RKO (cell line): ENCODE data around the gene TTC13.

ENCODE experiments used
- DNase-seq: peaks from one replicate; pipeline ENCODE4 v3.0.0-alpha.2; 2016; ENCODE audit warnings: low spot score

The TTC13 gene

DNA sequence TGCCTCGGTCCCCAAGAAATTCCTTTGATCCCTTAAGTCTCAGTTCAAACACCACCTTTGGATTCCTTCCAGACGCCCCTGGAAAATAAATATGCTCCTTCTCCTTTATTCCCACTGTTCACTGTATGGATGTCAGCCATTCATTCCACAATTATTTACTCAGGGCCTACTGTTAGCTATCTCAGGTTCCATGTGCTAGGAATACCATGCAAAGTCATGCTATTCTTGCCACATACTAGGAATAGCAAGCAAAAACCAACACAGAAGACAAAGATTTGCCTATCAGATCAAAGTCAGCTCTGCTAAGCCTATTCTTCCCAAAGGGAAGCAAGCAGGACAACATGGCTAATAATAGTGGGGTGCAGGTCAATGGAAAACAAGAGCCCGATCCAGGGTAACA lies 29.8 kb downstream of the TTC13 start:
- no peak for DNase-seq

DNA sequence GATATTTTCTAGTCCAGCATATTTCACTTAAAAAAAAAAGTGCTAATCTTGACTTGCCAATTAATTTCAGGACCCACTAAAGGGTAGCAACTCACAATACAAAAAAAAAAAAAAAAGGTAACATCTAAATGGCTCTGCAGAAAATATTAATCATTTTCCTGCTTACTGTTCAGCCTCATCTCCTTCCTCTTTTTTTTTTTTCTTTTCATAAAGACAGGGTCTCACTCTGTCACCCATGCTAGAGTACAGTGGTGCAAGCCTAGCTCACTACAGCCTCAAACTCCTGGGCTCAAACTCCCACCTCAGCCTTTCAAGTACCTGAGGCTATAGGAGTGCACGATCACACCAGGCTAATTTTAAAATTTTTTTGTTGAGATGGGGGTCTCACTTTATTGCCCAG lies 30.4 kb downstream of the TTC13 start:
- DNase-seq, result no peak

DNA sequence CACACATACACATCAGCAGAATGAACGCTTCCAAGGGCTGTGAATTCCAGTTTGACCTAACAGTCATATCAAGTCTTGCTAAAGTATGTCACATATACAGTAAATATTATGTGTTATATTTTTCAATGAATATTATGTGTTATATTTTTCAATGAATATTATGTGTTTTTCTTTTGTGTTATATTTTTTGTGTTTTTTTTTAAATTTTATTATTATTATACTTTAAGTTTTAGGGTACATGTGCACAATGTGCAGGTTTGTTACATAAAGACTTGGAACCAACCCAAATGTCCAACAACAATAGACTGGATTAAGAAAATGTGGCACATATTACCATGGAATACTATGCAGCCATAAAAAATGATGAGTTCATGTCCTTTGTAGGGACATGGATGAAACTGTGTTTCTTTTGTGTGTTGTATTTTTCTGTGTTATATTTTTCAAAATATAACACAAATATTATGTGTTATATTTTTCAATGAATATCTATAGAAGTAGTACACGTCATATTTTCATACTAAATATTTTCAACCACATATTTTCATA lies 35.5 kb downstream of the TTC13 start:
- DNase-seq, result no peak

DNA sequence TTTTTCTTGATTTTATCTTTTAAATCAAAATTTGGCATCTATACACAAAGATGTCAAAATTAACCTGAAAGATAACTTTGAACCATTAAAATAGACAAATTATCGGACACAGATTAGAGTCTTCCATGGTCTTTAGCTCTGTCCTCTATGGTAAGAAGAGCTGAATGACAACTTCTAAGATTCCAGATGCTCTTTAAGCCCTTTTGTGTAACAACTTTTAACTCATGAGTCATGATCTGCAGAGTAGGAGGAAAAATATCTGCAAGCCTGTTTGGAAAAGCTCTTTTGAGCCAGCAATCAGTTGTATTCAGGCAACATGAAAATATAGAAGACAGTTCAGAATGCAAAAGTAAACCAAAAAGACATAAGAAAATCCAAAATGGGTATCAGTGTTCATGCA lies 37.8 kb downstream of the TTC13 start:
- no peak for DNase-seq

DNA sequence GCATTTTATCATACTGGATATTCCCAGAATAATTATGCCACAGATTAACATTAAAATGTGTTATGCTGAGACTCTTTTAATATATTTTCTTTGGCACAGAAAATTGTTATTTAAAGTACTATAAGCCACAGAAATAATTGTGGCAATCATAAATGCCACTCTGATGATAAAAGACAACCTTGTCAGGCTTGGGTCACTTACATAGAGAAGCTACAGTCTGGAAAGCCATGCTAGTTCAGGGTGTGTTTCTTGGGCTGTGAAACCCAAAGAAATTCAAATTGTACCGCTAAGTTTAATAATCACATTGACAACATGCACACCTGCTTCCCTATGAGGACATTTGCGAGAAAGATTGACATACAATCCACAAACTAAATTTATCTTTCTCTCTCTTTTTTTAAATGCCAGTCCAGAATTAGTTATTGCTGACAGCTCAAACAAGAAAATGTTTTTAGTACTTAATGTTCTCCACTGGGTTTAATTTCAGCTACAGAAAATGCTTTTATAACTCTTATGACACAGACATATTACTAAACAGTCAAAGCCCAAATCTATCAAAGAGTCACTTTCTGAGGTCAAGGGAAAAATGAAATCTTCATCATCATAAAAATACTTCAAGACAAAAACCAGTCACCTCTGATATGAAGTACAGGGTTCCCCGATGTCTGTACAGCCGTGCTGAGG lies 38.7 kb downstream of the TTC13 start:
- DNase-seq, result no peak

DNA sequence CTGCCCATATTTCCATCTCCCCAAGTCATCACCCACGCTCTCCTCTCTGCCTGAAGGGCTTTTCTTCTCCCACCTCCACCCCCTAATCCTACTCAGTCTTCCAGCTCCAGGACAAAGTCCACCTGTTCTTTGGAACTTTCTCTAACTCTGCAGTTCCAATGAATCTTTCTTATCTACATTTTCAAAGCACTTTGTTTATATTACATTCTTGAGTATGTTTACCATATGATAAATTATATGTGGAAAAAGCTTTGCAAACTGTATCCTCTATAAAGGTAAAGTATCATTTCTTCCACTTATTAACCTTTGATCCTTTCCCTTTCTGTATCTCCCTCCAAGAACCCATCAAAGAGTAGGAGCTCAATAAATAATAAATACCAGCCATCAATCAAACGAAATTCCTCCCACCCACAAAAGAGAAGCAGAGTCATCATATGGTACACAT lies 39.7 kb downstream of the TTC13 start:
- no peak for DNase-seq

DNA sequence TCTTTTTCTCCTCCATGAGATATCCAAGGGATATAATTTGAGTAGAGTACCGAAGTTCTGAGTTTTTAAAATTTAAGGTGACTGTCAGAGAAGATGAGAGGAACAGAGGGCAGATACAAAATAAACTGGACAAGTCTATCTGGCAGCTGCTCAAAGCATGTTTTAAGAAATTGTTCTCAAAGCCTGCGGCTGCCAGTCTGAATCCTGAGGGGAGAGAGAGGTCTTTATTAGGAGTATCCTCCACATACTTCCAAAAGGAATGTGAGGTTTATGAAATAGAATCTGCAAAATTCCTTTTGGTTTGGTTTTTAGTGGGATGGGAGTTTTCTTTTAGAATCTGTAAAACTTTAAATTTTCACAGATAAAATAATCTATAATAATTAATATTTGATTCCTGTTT lies 41.3 kb downstream of the TTC13 start:
- no peak for DNase-seq

DNA sequence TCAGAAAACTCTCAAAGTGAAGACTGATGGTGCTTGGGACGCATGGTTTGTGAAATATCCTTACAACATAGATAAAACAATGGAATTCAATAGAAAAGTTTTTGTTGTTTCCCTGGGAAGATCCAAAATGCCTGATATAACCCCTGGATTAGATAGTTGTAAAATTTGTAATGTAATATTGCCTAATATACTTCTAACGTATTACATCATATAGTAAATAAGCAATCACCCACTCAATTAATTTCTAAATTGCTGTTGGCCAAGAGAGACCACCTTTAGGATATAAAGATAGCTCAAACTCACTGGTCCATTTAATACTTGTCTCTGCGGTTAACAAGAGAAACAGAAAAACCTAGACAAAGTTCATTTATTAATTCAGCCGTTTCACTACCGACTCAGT lies 42.2 kb downstream of the TTC13 start:
- no peak for DNase-seq

DNA sequence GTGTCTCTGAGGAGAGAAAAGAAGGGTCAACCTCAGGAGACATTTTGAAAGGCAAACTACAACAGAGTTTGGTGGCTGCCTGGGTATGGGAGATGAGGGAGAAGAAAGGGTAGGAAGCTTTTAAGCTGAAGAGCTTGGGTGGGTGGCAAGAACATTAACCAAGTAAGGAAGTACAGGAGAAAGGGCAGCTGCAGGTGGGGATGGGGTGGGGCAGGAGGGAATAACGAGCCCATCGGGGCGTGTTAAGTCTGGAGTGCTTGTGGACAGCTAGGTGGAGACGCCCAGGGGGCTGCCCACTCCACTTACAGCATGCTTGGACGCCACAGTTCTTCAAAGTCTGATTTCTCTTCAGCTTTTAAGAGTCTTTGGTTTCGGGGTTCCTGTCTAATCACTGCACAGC lies 42.8 kb downstream of the TTC13 start:
- DNase-seq, result no peak

DNA sequence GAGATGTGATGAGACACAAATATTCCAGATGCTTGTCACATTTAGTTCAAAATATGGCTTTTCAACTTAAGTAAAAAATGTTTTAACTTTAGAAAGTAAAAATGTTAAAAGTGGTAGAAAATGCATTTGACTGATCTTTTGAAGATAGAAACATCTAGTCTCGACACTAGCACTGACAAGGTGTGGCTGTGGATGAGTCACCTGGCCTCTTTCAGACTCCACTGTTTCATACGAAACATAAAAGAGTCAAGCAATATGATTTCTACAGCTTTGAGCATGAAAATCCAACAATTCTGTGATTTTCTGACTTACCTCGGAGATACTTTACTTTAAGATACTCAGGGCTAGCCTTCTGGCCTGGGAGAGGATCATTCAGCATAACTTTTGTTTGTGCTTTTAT lies 47.7 kb downstream of the TTC13 start:
- no peak for DNase-seq

DNA sequence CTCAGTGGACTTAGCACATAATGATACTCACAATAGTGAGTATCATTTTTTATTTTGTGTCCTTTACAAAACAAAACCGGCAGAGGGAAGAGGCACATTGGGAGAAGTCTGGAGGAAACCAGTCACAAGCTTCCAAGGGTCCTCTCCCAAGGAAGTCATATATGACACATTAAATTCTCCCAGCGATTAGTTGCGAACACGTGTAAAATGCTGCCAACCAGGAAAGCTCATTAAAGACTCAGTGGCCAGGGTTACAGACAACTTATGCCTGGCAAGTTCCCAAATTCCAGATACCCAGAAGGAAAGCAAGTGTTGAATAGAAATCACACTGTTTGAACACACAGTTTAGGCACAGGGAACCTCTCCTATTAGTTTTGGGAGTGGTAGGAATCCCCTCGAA lies 52.5 kb downstream of the TTC13 start:
- no peak for DNase-seq

DNA sequence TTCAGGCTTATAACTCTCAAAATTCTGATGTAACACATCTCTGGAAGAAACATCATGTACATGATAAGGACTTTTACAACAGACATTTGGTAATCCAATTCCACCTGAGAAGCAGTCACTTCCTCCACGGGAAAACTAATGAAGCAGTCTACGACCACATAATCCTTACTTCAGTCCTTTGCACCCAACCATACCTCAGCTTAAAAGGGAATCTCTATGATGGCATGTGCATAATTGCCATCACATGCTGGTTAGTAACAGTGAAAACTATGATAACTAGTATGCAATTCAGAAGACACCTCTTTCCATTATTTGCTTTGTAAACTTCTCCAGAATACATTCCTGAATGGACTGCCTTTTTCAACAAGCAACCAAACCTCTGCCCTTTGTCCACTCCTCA lies 53.1 kb downstream of the TTC13 start:
- DNase-seq, result no peak

DNA sequence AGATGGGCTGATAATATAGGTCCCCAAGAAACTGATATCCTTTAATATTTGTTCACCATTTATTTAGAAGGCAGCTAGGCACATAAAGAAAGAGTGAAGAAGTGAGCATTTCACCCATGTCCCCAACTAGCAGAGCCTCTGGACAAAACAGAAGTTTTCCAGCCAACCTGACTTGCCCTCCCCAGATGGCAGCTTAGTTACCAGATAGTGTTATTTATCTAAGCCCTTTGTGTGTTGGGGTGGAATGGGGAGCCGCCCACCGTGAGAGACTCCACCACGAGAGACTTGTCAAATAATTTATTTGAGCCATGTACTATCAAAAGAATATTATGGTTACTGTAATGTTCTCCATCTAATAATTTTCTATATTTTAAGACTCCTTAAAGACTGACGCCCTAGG lies 55.5 kb downstream of the TTC13 start:
- no peak for DNase-seq

DNA sequence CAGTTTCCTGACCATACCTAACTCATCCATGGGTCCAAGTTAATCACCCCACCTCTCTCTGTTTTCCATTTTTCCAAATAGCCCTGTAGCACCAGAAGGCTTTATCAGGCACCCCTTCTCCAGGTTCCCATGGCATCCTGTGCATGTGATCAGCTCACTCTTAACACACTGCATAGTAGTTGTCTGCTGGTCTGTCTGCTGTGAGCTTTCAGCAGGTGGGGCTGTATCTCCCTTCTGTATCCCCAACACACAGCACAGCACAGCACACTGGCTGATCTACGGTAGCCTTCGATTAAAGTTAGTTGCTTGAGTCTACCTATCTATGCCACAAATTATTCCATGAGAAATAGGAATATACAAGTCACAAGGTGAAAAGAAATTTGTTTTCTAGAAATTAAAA lies 56.0 kb downstream of the TTC13 start:
- no peak for DNase-seq

DNA sequence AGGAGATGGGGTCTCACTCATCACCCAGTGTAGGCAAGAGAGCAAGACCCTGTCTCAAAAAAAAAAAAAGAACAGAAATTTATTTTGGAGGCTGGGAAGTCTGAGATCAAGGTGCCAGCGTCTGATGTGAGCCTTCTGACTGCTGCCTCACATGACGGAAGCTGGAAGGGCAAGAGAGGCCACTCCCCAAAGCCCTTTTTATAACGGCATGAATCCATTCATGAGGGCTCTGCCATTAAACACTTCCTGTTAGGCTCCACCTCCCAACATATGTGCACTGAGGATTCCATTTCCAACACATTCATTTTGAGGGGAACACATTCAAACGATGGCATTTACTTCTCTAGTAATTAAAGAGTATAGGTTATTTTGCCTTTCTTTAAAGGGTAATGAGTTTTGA lies 59.5 kb downstream of the TTC13 start:
- no peak for DNase-seq

DNA sequence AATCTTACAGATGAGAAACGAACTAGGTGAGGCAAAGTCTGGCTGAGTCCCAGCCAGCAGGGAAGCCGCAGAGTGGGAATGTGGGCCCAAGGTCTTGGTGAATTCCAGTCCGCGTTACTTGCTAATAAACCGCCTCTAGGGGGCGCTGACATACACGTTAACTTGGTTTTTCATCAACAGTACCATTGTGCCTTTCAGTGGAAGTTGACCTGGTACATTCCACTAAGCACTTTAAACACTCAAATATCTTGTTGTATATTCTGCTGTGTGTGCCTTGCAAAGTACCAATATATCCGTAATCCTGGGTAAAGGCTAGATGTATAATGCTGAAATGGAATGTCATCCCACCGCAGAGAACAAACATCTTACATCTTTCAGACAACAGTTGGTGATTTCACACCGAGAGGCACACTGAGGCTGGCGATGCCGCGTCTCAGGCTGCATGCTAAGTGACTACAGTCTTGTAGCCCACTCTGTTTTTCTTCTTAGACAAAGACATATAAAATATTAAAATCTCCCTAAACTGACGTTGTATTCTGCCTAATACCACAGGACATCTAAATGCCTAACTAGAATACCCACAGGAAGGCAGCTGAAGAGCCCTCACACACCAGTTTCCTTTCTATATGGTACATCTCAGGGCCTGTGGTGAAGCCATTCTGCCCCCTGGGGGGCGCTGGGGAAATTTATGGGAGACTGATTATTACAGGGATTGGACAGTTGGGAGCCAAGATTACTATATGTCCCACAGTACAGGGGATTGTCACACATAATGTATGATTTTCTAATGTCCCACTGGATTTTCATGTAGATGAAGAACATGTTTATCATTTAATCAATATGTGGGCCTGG lies 61.2 kb downstream of the TTC13 start:
- DNase-seq, result peak; percentile 59

DNA sequence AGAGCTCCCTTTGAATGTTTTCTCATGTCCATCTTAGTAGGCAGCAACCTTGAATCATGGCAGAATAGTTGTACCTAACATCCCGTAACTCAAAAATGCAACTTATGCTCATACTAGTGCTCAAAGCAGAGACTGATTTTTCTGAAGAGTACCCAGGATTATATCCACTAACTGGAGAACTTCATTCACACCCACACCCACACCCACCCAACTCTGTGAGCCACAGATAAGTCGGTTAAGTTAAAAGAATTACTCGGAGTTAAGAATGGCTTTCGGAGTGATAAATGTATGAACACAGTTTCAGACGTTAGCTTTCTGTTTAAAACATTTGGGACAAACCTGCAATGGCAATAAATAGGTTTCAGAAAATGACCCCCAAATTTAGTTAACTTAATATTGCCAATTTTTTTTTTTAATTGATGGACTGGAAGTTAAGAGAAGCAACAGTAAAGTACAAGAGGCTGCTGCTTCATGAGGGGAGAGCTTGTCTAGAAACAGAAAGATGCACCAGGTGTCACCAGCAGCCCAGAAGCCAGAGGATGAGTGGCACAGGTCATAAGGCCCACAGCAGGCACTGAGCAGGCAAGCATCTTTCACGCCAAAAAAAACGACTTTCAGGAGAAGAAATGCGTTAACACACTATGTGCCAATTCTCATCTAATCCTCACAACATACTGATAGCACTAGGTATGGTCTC lies 61.9 kb downstream of the TTC13 start:
- no peak for DNase-seq

DNA sequence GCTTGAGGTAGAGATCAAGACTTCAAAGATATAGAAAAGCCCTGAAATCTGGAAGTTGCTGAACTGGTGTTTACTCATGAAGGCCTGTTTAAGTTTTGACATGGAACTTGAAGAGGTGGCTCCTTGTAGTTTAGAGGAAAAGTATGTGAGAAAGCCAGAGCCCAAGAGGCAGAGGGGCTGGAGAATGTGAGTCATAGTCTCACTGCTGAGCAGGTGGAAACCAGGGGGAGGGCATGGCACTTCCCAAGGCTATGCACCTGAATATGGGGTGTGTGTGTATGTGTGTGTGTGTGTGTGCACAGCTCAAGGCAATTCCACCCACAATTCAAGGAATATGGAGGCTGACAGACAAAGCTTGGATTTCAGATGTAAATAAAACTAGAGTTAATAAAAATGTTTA lies 63.6 kb downstream of the TTC13 start:
- DNase-seq, result no peak

DNA sequence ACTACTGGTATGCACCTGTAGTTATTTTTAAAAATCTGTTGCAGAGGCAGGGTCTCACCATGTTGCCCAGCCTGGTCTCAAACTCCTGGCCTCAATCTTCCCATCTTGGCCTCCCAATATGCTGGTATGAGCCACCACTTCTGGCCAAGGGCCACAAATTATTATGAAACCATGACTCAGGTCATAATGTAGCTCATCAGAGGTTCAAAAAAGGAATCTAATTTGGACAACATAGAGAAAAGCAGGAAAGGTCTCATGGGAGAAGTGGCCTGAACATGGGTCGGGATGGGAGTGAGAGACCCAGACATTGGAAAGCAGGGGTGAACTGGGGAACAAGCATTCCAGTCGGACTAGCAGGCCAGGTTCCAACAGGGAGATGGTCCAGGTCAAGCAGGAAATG lies 65.2 kb downstream of the TTC13 start:
- DNase-seq, result no peak

DNA sequence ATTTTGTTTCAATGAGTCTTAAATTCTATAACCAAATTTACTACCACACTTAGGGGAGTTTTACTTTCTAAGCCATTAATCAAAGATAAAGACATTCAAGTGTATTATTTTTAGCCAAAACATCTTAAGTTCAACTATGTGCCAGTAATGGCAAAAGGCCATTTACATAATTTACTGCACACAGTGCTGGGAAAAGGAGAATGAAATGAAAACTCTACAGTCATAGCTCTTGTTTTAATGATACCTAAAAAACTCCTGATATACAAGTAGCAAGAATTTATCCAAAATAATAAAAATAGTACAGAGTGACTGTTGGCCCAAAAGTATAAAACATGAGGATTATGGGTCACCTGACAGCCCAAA lies 67.9 kb downstream of the TTC13 start:
- no peak for DNase-seq

DNA sequence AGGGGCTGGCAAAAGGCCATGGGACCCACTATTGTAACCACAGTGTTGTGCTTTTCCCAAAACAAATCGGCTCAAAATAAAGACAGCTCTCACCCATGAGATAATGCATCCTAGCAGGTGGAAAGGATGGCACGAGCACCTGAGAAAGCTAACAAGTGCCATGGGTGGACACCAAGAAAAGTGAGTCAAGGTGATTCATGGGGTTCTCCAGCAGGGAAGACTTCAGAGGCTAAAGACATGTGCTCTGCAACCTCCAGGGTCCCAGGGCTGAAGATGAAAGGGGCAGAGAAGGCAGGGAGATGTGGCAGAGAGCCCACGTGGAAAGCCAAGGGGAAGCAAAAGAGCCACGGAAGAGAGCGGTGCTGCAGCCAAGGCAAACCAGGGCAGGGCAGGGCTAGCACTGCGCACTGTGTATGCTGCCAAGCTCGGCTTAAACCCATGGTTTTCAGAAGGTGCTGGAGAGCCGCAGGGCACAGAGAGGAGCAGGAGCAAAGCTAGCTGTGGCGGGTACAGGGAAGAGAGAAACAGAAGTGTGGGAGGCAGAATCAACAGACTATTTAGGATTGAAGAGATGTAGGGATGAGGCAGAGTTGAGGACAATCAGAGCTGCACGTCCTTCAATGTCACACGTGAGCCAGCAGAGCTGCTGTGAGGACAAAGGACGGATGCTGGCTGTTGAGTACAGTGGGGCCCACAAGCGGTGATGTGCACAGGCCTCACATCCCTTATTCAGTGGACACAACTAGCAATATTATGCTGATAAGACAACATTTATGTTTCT lies 68.5 kb downstream of the TTC13 start:
- no peak for DNase-seq
